Astrocyte of the spinal cord (primary cell): ENCODE data around the gene ARHGAP1.

Experiments
- DNase-seq: peaks from one replicate; pipeline ENCODE4 v3.0.0; 2011; ENCODE audit warnings: low read depth, low spot score
- H3K4me3 ChIP-seq: 2 replicates; pipeline ENCODE4 v1.5.1; 2011; ENCODE audit warnings: low read depth, mild to moderate bottlenecking, low read length, moderate library complexity
- in situ Hi-C: cut with HindIII; loops from 2 replicates; pipeline ENCODE4 v1.10.0; 2017; ENCODE audit warnings: low sequenced_read_pairs
- TF ChIP-seq, protein P1 (sequence below): IDR thresholded peaks from 2 replicates; pipeline ENCODE4 v1.5.1; 2012; ENCODE audit warnings: low read depth, mild to moderate bottlenecking, low read length, inconsistent platforms

The ARHGAP1 gene

DNA sequence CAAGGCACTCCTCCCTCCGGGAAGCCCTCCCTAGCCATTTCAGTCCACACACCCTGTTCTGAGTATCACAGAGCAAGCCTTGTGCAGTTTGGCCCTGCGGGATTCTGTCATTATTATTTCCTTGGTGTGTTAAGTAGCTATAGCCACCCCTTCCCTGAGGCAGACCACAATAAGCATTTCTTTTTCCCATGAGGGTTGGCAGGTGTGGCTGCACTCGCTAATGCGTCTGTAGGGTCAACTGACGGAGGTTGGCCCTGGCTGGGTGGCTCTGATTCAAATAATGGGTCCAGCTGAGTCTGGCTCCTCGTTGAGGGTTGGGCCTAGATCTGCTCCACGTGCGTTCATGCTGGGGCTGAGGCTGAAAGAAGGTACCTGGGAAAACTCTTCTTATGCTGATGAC lies 23.7 kb upstream of the ARHGAP1 start:
- DNase-seq: no peak
- in situ Hi-C loops: no loop called here
- no peak overlapping the region for H3K4me3 ChIP-seq
- TF ChIP-seq, protein P1, sequence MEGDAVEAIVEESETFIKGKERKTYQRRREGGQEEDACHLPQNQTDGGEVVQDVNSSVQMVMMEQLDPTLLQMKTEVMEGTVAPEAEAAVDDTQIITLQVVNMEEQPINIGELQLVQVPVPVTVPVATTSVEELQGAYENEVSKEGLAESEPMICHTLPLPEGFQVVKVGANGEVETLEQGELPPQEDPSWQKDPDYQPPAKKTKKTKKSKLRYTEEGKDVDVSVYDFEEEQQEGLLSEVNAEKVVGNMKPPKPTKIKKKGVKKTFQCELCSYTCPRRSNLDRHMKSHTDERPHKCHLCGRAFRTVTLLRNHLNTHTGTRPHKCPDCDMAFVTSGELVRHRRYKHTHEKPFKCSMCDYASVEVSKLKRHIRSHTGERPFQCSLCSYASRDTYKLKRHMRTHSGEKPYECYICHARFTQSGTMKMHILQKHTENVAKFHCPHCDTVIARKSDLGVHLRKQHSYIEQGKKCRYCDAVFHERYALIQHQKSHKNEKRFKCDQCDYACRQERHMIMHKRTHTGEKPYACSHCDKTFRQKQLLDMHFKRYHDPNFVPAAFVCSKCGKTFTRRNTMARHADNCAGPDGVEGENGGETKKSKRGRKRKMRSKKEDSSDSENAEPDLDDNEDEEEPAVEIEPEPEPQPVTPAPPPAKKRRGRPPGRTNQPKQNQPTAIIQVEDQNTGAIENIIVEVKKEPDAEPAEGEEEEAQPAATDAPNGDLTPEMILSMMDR: no peak

DNA sequence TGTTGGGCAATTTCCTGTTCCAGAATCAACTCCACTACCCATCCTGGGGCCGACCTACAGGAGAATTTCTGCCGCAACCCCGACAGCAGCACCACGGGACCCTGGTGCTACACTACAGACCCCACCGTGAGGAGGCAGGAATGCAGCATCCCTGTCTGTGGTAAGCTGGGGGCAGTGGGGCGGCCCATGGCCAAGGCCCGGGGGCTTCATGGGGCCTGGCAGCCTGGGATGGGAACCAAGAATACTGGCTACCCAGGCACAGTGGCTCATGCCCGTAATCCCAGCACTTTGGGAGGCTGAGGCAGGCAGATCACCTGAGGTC lies 22.9 kb upstream of the ARHGAP1 start:
- DNase-seq: no peak
- TF ChIP-seq, protein P1: no peak
- H3K4me3 ChIP-seq: no peak overlapping the region
- in situ Hi-C loops: no loop called here

DNA sequence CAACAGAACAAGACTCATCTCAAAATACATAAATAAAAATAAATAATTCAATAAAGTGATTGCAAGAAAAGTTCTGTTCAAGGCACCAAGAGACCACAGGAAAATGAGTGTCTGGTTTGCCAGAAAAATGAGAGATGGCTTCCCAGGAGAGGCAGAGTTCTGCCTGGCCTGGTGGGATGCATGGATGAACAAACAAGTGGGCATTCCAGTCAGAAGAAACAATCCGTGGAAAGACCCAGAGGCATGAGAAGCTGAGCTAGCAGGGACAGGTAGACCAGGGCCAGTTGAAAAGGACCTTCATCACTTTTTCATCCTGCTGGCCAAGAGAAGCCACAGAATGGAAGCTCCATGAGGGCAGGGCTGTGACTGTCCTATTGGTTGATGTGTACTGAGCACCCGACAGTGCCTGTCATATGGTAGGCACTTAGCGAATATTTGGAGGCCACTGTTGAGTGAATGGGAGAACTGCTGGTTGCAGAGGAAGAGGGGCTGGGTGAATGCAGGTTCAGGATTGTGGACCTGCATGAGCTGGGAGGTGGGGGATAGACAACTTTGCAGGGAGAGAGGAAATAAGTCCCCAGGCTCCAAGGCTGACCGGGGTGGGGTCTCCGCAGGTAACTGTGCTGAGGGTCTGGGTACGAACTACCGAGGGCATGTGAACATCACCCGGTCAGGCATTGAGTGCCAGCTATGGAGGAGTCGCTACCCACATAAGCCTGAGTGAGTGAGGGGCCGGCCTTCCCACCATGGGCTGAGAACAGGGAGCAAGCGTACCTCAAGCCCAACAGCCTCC lies 22.3 kb upstream of the ARHGAP1 start:
- no peak overlapping the region for H3K4me3 ChIP-seq
- in situ Hi-C loops: no loop called here
- TF ChIP-seq, protein P1: no peak
- DNase-seq: no peak

DNA sequence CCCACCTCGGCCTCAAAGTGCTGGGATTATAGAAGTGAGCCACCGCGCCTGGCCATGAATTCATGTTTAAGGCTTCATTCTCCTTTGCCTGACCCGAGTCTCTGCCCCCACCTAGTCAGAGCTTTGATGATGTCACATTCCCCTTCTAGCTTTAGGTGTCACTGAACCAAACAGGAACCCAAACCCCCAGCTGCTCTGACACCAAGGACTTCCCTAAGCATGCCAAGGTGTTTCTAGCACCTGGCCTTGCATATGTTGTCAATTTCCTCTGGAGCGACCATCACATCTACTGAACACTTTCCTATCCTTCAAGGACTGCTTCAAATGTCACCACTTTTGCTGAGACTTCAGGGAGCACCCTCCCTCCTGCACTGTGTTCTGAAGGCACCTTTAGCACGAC lies 20.9 kb upstream of the ARHGAP1 start:
- H3K4me3 ChIP-seq: no peak overlapping the region
- no peak for DNase-seq
- in situ Hi-C loops: no loop called here
- TF ChIP-seq, protein P1: no peak

DNA sequence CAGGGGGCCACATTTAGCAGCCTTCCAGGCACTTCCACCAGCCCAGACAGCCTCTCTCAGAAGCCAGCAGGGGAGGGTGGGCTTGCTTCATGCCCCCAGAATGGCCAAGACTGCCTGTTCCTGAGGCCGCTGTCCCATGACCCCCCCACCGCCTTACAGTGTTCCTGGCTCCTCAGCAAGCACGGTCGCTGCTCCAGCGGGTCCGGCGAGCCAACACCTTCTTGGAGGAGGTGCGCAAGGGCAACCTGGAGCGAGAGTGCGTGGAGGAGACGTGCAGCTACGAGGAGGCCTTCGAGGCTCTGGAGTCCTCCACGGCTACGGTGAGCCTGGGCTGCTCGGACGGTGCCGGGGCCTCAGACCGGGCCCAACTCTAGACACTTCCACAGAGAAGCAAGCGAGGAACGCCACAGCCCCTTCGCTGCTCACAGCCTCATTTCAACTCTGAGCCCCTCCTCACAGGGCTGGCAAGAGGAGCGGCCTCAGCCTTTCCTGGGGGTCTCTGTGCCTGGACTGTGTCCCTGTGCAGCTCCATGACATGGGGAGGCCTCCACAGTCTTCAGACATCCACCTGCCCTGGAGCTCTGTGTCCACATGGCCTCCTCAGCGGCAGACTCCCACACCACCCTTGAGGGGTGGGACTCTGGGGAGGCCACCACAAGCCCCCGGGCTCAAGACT lies 19.3 kb upstream of the ARHGAP1 start:
- TF ChIP-seq, protein P1: no peak
- H3K4me3 ChIP-seq: no peak overlapping the region
- in situ Hi-C loops: no loop called here
- DNase-seq: no peak

DNA sequence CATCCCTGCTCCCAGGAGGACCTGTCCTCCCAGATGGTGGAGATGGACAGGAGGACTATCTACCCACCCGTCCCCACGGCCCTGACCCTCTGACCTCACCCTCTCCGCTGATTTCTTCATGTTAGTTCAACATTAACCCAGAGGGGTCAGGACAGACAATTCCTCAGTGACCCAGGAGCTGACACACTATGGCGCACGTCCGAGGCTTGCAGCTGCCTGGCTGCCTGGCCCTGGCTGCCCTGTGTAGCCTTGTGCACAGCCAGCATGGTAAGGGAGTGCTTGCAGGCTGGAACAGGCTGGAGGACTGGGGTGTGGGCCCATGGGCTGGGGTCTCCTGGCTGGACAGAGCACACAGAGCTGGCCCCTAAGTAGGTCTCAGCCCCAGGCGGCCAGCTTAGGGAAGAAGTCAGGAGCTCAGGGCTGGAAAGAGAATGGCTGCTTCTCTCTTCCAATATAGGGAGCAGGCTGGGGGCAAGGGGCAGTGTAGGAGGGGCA lies 18.7 kb upstream of the ARHGAP1 start, which contains the start of gene F2:
TSS of gene F2 (plus strand) at position 166 of the 495 bp plus-strand sequence. CDS start at position 189, 23 bp downstream.
- H3K4me3 ChIP-seq: no peak within 1 kb of the TSS
- TF ChIP-seq, protein P1: no peak
- in situ Hi-C loops: no loop called here
- no peak for DNase-seq
